Upper lobe of left lung (tissue), 6 donors: Measurements from ENCODE around the gene FGR. TPM values are rescaled to one million over a fixed set of nuclear protein-coding genes. Genes with fewer than 3 reads are reported as not detected.

Experiments used
- ATAC-seq, 2 donors: fragments of 200-7000 bp; cut with Tn5 transposase; one replicate each; pipeline ENCODE4 v1.9.1; 2022; ENCODE audit warnings: mild to moderate bottlenecking in 2 of 2, moderate library complexity in 2 of 2; ENCODE audit not compliant: low FRiP score in 2 of 2
- DNase-seq, 2 donors: peaks; one replicate each; pipeline ENCODE4 v3.0.0-alpha.2; 2019 to 2020
- H3K27ac ChIP-seq, 4 donors: fragments of 200-600 bp; sonication (generic); one replicate each; pipeline ENCODE4 v1.5.1; 2016 to 2019
- H3K27me3 ChIP-seq, 4 donors: fragments of 200-600 bp; sonication (generic); one replicate each; pipeline ENCODE4 v1.5.1; 2017 to 2019
- H3K36me3 ChIP-seq, 4 donors: fragments of 200-600 bp; sonication (generic); one replicate each; pipeline ENCODE4 v1.5.1; 2016 to 2019
- H3K4me1 ChIP-seq, 4 donors: fragments of 200-600 bp; sonication (generic); one replicate each; pipeline ENCODE4 v1.5.1; 2018 to 2019
- H3K4me3 ChIP-seq, 4 donors: fragments of 200-600 bp; sonication (generic); one replicate each; pipeline ENCODE4 v1.5.1; 2017 to 2019; ENCODE audit warnings: mild to moderate bottlenecking in 2 of 4, moderate library complexity in 1 of 4
- H3K9me3 ChIP-seq, 4 donors: fragments of 200-600 bp; sonication (generic); one replicate each; pipeline ENCODE4 v1.5.1; 2018 to 2019
- EP300 ChIP-seq, 4 donors: sonication (generic); formaldehyde crosslinking; IDR thresholded peaks; one replicate each; pipeline ENCODE4 v1.5.1; 2017; ENCODE audit warnings: antibody characterized with exemption in 4 of 4, control low read depth in 2 of 4
- POLR2A ChIP-seq, 4 donors: fragments of 450-650 bp; IDR thresholded peaks; one replicate each; pipeline ENCODE4 v1.5.1; 2016 to 2017; ENCODE audit warnings: antibody characterized with exemption in 4 of 4, mild to moderate bottlenecking in 2 of 4
- POLR2AphosphoS5 ChIP-seq, 2 donors: sonication (generic); formaldehyde crosslinking; IDR thresholded peaks; one replicate each; pipeline ENCODE4 v1.5.1; 2017; ENCODE audit warnings: antibody characterized with exemption in 2 of 2
- WGBS, 2 donors: methylation state at CpG; one replicate each; pipeline ENCODE4 v1.1.5; 2017 to 2018; 5-methylcytosine and 5-hydroxymethylcytosine counted together
- total RNA-seq, 6 donors: library from RNA; depleted of rRNA in 4 of 6; stranded (reverse); fragments of >200 nt in 4 of 6; gene quantifications; one replicate each; pipeline versions ENCODE4 v1.1.0 to v1.2.1, GENCODE V29; 2016 to 2021
- TF ChIP-seq, protein P1 (sequence below), 6 experiments: fragments of 450-650 bp in 4 of 6; fragments of 200-600 bp in 2 of 6; sonication (generic) in 2 of 6; IDR thresholded peaks; one replicate each; pipeline ENCODE4 v1.5.1; 2016 to 2019; ENCODE audit warnings: antibody characterized with exemption in 6 of 6
- donor health status: DM: no; HTN: no; CAD: no; lungs with moderate emphysema.
- donor health status: DM: no; HTN: yes; CAD: no; lungs with severe emphysema.

FGR gene
- total RNA-seq, 6 donors from 2014 or later: 59.8 to 234 (median 150) TPM

DNA sequence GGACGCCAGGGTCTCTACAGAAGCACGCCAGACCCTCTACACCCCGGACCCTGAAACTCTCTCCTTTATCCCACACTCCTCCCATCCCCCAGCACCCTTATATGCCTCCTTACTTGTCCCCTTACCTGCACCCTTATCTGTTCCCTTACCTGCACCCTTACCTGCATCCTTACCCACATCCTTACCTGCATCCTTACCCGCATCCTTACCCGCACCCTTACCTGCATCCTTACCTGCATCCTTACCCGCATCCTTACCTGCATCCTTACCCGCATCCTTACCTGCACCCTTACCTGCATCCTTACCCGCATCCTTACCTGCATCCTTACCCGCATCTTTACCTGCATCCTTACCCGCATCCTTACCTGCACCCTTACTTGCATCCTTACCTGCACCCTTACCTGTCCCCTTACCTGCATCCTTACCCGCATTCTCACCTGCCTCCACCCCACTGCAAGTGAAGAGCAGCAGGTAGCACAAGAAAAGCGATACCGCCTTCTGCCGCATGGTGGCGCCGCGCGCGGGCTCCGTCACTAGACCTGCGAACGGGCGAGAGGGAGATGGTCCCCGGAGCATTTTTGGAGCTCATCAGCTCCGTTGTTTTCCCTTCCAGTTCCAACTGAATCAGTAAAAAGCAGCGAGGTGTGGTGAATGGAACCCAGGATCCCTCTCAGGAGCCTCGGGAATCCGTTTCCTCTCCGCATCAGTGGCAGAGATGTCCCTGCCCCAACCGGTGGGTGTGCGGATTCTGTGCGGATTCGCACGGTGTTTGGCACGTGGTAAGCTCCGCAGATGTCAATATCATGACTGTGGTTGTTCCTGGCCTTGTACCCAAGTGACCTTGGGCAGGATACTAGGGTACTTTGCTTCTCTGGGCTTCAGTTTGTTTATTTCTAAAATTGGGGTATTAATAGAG, 34.1 kb upstream of the FGR start:
- H3K9me3 ChIP-seq: no peaks in the 10 kb centered on the region
- no peaks in the 10 kb centered on the region for H3K27me3 ChIP-seq
- TF ChIP-seq POLR2A (IDR thresholded peaks at IDR 0.05) (no peak), POLR2AphosphoS5 (IDR thresholded peaks at IDR 0.05) (no peak), EP300 (IDR thresholded peaks at IDR 0.05) (no peak)
- TF ChIP-seq, protein P1, sequence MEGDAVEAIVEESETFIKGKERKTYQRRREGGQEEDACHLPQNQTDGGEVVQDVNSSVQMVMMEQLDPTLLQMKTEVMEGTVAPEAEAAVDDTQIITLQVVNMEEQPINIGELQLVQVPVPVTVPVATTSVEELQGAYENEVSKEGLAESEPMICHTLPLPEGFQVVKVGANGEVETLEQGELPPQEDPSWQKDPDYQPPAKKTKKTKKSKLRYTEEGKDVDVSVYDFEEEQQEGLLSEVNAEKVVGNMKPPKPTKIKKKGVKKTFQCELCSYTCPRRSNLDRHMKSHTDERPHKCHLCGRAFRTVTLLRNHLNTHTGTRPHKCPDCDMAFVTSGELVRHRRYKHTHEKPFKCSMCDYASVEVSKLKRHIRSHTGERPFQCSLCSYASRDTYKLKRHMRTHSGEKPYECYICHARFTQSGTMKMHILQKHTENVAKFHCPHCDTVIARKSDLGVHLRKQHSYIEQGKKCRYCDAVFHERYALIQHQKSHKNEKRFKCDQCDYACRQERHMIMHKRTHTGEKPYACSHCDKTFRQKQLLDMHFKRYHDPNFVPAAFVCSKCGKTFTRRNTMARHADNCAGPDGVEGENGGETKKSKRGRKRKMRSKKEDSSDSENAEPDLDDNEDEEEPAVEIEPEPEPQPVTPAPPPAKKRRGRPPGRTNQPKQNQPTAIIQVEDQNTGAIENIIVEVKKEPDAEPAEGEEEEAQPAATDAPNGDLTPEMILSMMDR (IDR thresholded peaks at IDR 0.05): peak; percentile 84 to 92 (median 87)
- WGBS, 2 donors: 16 to 26% methylated on average over 20 to 35 of the region's 36 CpGs
- peak overlapping the region in 3 of 4 donors; percentile 8 to 74 (median 47) for H3K27ac ChIP-seq
- peak; percentile 82 to 98 for DNase-seq
- ATAC-seq: peak in 1 of 2 donors; percentile 55
- H3K4me3 ChIP-seq: peak overlapping the region in 3 of 4 donors; percentile 33 to 62 (median 38)
- H3K36me3 ChIP-seq: peaks cover 0 to 19% (median 3%) of the 10 kb centered on the region in 4 donors
- H3K4me1 ChIP-seq: peaks cover 30 to 39% (median 37%) of the 10 kb centered on the region in 4 donors

DNA sequence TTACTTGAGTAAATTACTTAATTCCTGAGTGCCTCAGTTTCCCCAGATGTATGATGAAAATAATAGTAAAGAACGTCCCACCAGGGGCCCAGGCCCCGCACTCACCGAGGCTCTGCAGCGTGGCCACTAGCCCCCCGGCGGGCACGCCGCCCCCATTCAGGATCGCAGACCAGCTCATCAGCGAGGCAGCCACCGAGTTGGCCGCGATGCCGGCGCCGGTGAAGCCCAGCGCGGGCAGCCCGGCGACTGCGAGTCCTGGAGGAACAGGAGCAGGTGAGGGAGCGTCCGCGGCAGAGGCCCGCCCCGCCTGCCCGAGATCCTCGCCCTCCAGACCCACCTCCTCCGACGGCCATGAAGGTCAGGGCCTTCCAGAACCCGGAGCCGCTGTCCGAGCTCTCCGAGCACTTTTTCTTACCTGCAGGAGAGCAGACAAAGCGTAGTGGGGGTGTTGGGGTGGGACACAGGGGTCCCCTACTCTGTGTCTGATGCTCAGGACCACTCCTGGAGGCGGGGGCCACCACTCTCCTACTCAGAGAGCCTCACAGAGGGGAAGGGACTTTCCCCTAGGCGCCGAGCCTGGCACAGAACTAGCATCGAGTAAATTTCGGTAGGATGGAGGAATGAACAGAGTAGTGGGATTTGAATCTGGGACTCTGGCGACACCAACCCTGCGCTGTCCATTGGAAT, 33.3 kb upstream of the FGR start:
- ATAC-seq: no peak
- TF ChIP-seq EP300 (IDR thresholded peaks at IDR 0.05): no peak
- TF ChIP-seq, protein P1 (IDR thresholded peaks at IDR 0.05): no peak
- TF ChIP-seq POLR2AphosphoS5 (IDR thresholded peaks at IDR 0.05): no peak
- TF ChIP-seq POLR2A (IDR thresholded peaks at IDR 0.05): no peak
- Histone ChIP-seq H3K4me3 (no peak overlapping the region), H3K27me3 (no peaks in the 10 kb centered on the region), H3K4me1 (peaks cover 32 to 42% (median 37%) of the 10 kb centered on the region in 4 donors), H3K36me3 (peaks cover 0 to 19% (median 3%) of the 10 kb centered on the region in 4 donors), H3K27ac (no peak overlapping the region), H3K9me3 (no peaks in the 10 kb centered on the region)
- peak in 1 of 2 donors; percentile 87 for DNase-seq
- 85 to 88% methylated on average over 39 to 41 of the region's 42 CpGs for WGBS, 2 donors

DNA sequence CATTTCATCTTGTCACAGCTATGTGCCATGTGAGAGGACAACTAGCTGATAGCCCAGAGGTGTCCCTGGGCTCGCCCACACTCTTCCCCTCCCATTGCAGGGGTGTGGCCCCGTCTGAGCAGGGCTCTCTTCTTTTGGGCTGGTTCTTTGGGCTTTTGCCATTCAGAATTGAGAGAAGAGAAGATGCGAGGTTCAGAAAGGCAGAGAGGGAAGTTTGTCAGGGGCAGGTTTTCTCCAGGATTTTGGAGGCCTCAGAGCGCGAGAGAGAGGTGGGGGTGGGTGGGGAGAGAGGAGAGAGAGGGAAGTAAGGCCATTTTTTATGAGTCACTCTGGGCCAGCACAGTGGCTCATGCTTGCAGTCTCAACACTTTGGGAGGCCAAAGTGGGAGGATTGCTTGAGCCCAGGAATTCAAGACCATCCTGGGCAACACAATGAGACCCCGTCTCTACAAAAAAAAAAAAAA, 31.8 kb upstream of the FGR start:
- ATAC-seq (no peak), DNase-seq (no peak)
- Histone ChIP-seq H3K4me3 (no peak overlapping the region), H3K4me1 (peaks cover 35 to 43% (median 38%) of the 10 kb centered on the region in 4 donors), H3K27ac (no peak overlapping the region), H3K9me3 (no peaks in the 10 kb centered on the region), H3K36me3 (peaks cover 0 to 19% (median 3%) of the 10 kb centered on the region in 4 donors), H3K27me3 (no peaks in the 10 kb centered on the region)
- WGBS, 2 donors: 66 to 67% methylated on average over 6 of the region's 6 CpGs
- TF ChIP-seq, protein P1 (IDR thresholded peaks at IDR 0.05): no peak
- TF ChIP-seq POLR2A (IDR thresholded peaks at IDR 0.05): no peak
- no peak for TF ChIP-seq EP300 (IDR thresholded peaks at IDR 0.05)
- TF ChIP-seq POLR2AphosphoS5 (IDR thresholded peaks at IDR 0.05): no peak

DNA sequence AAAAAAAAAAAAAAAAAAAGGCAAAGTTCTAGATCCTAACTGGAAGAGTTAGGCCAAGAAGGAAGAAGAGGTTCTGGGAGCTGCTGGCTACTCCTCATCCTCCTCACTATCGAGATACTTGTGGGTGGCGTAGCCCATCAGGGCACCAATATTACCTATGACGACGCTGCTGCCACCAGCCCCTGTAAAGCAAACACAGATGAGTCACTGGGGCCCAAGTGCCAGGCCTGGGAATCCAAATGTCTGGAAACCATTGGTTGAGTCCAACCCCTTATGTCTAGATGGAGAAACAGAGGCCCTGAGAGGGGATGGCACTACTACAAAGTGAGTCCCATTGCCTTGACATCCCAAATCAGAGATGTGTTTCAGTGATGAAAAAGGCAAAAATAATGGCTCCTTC, 31.3 kb upstream of the FGR start:
- H3K4me1 ChIP-seq: peaks cover 30 to 39% (median 34%) of the 10 kb centered on the region in 4 donors
- H3K4me3 ChIP-seq: no peak overlapping the region
- no peak for DNase-seq
- no peak overlapping the region for H3K27ac ChIP-seq
- ATAC-seq: no peak
- WGBS, 2 donors: 94 to 95% methylated on average over 4 of the region's 4 CpGs
- H3K9me3 ChIP-seq: no peaks in the 10 kb centered on the region
- peaks cover 0 to 19% (median 3%) of the 10 kb centered on the region in 4 donors for H3K36me3 ChIP-seq
- no peaks in the 10 kb centered on the region for H3K27me3 ChIP-seq
- TF ChIP-seq, protein P1 (IDR thresholded peaks at IDR 0.05): no peak
- TF ChIP-seq EP300 (IDR thresholded peaks at IDR 0.05): no peak
- no peak for TF ChIP-seq POLR2A (IDR thresholded peaks at IDR 0.05)
- no peak for TF ChIP-seq POLR2AphosphoS5 (IDR thresholded peaks at IDR 0.05)
